Stimulated activated CD4-positive, alpha-beta T cell treated with anti-CD3 and anti-CD28 coated beads, Interleukin-15, amount 100 ng/mL, for 24 hours (primary cell): ENCODE measurements around the gene OGA.

ENCODE experiments used
- DNase-seq: peaks from one replicate; pipeline ENCODE4 v3.0.0-alpha.2; 2020

The OGA gene

DNA sequence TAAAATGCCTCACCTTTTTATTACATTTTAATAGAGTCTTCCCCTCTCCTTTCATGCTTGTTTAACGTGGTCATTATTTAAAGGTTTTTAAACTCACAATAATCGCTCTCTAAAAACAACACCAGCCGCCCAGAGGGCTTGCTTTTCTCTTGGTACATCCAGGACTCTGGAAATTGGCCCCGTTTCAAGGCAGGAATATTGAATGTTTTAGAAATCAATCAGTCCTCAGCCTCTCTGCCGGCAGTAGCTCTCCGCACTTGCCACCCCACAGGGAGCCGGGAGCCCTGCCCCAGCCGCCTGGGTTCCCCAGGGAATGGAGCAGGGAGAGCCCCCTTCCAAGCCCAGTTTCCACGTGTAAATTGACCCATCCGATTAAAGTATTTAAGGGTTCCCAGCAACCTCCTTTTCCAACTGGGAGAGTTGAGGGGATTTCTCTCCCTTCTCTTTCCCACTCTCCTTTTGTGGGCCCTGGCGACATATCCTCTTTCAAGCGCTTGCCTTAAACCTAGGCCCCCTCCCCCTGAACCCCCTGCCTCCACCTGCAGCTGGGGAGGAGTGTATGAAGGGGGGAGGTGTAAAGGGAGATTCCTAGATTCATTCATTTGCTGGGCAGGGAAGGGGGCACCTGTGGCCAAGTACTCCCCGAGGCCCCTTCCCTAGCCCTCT is 44.2 kb downstream of the OGA start:
- no peak for DNase-seq

DNA sequence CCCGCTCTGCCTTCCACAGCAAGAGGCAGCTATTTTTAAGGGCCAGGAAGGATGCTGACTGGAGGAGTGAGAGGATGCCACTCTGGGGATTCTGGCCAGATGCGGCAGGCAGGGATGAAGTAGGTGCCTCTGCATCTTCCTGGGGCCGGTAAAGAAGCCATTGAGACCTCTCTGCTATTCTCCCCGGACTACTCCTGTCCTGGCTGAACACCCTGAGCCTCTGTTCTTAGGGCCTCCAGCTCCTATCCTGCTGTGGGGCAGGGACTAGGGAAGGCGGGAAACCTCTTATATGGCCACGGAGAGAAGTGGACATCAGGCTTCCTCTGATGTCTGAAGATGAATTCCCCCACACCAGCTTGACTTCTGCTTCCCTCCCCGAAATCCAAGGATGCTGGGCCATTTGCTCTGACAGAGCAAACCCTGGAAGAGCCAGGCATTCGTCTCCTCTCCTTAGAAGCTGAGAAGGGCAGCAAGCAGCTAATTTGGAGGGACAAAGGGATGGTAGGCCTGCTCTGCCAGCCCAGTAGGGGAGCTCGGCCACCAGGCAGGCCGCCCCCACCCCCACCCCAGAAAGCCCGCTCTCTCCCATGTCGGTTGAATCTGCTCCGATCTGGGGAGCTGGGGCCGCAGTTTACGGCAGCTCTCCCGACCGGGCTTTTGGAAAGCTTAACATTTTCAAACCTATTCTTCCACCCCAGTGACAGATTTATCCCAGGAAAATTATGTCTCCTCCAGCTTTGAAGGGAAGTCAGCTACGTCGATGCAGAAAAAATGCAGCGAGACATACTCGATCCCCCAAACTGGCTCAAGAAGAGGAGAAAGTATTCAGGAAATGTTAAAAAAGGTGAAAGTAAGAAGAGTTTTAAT is 45.1 kb downstream of the OGA start:
- no peak for DNase-seq

DNA sequence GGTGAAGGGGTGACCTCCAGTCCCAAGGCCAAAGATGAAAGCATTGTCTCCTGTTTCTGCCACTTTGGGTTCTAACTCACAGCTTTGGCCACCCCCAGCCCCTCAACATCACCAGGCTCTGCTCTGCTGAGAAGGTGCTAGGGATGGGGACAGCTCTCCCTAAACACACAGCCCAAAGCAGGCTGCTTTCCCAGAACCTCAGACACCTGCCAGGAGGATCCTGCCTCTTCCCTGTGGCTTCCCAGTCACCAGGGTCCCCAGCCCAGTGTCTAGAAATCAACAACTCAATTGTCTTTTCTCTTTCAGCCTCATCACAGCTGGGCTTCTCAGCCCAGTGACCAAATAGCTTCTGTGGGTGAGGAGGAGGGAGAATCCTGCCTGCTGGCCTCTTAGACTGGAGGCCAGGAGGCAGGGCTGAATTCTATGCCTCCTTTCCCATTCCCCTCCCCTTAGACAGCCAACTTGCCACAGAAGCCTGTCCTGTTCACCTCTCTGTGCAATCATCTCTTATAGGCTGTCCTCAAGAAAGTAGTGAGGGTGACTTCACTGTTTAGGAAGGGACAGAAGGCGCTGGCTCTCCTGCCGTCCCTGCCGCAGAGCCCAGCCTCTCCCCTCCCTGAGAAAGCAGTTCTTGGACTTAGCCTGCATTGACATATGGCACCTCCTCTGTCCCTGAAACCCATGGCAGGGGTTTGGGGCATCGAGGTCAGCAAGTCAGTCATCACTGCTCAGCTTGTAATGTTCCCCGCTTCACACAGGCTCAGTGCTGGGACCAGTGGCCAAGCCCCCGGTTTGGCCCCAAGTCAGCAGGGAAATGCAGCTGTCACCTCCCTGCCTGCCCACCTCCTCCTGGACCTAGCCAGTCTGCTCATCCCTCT is 46.0 kb downstream of the OGA start:
- no peak for DNase-seq

DNA sequence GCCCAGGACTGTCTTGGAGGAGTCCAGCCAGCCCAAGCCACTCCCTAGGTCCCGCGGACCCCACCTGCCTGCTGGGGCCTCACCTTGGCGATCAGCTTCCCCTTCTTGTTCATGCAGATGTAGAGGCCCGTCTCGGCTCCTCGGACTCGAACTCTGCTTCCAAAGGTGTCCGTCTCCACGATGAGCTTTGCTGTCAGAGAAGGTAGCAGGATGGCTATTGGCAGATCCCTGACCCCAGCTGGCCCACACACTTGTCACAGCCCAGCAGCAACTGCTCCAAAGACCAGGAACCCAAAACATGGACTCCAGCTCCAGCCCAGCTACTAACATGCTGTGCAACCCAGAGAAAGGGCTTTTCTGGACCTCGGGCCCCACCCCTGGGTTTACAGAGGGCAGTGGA is 46.9 kb downstream of the OGA start:
- DNase-seq: no peak

DNA sequence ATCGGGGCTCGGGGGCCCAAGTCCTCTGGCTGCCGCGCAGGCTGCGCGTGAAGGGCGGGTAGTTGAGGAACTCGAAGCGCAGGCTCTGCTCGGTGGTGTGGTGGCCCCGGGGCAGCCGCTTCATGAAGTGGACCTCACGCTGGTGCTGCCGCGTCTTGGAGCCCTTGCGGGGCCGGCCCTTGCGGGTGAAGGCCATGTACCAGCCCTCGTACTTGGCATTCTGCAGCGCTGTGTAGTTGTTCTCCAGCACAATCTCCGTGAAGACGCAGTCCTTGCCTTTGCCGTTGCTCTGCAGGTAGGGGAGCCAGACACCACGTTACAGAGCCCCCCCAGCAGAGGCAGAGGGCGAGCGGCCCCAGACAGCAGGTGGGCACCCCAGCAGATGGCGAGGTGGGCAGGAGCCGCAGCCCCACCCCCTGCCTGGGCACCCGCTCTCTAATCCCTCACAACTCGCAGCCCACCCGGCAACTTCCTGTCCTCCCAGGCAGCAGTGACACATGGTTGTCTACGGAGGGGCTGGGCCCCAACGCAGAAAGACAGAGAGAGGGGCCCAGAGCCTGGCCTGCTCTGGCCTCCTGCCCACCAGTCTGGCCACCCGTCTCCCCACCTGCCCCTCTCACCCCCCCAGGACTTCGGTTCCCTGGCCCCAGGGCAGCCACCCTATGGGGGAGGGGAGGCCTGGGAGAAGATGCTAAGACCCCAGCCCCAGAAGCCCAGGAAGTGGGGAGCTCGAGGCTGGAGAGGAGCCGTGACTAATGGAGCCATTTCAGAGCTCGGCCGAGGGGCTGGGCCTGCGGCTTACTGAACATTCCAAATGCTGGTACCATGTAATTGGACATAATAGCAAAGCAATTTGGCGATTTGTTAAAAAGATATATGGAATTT is 47.7 kb downstream of the OGA start:
- no peak for DNase-seq

DNA sequence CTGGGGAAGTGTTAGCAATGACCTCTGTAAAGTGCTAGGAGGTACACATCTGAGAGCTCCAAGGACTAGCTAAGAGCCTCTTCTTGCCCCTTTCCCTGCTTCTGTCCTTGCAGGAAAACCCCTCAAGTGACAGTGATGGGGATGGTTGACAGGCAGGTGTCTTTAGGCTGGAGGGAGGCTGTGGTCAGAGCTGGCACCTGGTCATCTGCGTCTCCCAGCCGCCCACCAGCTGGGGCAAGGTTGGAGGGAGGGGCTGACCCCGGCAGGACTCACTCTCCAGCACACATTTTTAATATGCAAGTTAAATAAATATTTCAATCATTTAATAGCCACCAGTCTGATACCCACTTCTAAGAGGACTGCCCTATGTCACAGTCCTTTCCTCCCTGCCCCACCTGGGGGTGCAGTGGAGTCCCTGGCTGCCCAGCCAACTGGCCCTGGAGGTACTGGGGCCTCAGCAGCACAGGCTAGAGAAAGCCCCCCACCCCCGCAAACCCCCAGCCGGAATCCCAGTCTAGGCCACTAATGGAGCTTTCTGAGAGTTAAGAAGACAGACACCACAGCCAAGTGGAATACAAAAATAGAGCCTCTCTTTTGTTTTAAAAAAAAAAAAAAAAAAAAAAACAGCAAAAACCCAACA is 48.6 kb downstream of the OGA start:
- DNase-seq: no peak

DNA sequence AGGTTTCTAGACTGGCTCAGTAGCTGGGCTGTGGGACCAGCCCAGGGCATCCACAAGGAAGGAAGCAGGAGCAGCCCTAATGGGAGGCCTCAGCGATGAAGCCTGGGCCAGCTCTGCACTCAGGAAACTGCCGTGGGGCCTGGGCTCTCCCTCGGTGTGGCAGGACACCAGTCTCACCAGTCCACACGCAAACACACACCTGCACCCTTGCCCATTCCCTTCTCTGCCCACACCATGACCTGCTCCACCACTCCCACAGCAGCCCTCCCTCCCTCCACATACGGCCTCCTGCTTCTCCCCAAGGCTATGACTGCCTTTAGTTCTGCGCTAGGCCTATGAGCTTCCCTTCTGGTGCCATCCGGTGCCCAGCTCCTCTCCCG is 49.5 kb downstream of the OGA start:
- DNase-seq: no peak

DNA sequence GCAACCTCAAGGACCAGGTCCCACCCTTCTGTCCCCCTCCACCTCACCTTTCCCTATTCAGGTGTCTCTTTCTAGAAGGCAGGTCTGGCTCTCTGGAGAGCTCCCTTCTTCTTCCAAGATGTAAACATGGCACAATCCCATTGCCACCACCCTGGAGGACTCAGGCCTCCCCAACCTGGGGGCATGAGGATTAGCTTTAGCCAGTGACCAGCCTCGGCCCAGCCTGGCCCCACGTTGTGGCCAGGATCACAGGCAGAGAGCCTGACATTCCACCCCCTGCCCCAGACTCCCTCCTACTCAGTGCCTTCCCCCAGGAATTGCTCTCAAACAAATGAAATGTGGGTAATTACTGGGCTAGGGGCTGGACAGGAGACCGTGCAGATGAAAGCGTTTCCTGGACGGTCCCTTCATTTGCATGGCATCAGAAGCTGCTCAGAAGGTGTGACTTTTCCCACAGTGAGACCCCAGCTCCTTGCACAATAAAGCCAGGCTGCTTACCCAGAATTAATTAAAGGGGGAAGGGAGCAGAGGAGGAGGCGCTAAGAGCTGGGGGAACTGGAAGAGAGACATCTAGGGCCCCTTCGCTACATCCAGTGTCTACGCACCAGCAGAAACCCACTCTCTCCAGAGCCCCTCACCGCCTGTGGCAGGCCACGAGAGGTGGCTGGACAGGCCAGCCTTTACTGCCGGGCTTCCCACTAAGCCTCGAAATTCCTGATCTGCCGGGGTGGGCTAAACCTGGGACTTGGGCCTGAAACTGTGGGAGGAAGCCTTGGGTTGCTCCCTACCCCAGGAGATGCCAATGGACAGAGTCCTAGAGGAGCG is 50.1 kb downstream of the OGA start:
- DNase-seq: no peak

DNA sequence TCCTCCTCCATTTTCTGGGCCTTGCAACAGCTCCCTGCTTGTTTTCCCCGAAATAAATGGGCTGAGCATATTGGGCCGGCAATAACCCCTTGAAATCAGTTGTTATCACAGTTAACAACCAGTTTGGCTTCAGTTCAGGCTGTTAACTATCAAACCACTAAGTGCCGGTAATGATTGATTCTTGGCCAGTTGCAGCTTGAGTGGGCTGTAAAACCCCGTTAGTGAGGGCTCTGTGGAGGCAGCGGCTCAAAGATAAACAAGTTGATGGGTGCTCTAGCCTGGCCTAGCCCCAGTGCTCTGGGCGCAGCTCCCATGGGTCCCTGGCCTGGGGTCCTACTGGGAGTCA is 50.7 kb downstream of the OGA start:
- DNase-seq: no peak

DNA sequence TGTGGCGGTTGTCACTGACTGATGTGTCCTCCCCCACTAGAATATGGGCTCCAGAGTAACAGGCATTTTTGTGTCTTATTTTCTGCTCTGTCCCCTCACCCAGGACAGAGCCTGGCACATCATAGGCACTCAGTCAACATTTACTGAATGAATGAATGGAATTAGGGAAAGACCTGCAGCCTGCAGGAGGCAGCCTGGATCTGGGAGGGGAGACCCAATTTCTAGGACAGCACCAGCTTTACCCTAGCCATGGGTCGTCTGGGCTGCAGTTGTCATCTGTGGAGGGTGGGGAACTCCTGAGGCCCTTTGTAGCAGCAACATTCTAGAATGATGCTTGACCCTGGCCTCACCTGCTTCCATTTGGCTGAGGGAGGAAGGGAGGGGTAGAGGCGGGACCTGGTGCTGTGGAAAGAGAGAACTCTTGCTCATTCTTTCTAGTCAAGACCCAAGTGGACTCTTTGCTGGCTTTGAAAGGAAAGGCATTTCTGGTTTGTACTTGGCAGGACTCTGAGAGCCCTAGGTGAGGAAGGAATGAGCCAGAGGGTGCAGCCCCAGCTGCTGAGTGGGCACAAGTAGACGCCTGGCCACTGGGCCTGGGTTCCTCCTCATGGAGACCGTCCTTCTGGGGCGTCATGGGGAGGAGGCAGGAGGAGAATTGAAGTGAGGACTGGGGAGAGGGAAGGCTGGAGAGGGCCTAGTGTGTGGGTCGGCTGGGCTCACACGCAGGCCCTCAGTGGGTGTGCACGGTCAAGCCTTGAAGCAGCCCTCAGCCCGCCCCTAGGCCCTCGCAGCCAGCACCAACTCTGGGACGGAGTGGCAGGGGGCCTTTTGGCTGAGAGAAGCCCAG is 51.3 kb downstream of the OGA start:
- no peak for DNase-seq

DNA sequence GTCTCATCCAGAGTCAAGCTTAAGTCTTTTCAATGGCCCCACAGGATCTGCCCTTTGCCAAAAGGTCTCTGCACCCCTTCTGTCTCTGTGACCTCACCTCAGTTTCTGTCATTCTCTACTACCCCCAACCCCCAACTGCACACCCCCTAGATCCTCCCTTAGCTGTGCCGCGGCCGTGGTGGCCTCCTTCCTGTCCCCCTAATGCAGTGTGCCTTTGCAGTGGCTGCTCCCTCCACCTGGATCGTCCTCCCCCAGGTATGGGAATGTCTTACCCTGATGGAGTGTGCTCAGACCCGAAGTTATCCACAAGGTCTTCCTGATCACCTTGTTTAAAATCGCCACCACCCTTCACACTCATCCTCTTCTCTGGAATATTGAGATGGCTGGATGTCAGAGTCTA is 51.9 kb downstream of the OGA start:
- no peak for DNase-seq

DNA sequence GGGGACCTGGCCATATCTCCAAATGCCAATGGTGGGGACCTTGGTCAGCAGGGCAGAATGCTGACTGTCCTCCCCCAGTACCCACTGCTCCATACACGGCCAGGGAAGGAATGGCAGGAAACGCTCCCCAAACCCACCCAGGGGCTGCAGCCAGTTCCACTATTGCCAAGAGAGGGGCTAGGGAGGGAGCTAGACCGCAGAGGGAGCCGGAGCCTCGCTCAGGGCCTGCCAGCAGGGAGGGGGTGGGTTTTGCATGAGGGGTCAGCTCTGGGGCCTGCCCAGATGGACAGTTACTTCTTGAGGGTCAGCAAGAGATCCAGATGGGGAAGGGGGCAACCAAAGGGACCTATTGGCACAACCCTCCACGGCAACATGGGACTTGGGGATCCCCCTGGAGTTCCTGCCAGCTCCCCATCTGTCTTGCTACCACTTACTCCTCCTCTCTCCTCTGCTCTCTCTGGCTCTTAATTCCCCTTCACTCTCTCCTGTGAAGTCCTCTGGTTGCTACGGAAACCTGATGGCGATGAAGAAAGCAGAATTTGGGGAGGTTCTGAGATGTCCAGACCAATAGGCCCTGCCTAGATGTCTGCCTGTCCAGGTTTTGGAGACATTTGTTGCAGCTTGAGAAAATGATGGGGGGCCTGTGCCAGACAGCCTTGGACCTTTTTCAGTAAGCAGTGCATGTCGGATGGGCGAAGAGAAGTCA is 55.0 kb downstream of the OGA start:
- no peak for DNase-seq

DNA sequence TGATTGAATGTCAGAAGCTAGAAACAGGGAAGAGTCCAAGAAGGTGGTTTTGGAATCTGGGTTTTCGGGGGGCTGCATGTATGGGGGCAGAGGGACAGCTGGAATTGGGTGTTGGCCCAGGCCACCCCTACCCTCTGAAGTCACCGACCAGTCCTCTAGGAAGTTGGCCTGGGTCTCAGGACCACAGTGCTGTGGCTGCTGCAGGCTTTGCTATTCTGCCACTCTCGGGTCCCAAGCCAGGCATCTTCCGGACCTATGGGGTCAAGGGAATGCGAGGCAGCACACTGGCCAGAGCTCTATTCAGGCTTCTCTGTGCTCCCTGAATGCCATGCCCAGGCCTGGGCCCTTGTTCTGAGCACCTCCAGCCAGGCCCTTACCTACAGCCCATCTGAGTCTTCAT is 55.5 kb downstream of the OGA start:
- DNase-seq: no peak

DNA sequence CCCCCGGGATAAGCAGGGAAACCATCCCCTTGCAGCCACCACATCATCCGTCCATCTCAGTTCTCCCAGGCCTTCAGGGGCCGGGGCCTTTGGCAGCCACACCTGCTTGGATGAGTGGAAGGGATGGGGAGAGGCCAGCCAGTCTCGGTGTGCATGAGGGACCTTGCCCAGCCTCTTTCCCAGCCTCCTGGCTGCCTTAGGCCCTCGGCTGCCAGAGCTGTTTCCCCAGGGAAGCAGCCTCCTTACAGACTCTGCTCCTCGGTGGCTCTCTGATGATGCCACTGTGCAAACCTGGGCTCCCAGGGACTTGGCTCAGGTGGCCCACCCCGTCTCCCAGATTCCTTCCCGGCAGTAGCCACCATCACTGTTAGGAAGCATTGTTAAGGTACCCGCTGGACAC is 57.0 kb downstream of the OGA start:
- DNase-seq: no peak

DNA sequence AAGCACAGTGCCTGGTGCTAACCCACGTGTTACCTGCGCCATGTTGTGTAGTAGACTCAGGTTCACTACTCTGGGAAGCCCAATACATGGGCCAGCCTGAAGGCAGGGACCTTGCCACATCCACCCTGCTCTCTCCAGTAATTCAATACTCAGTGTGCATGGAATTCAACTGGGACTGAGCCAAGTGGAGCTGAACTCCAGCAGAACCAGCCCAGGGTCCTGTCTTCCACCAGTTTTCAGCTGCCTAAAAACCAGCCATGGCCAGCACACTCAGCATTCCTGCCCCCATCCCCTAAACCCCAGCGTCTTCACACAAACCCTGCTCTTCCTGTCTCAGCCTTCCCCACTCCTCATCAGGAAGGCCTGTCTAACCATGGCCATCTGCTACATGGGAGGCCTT is 57.7 kb downstream of the OGA start:
- DNase-seq: no peak

DNA sequence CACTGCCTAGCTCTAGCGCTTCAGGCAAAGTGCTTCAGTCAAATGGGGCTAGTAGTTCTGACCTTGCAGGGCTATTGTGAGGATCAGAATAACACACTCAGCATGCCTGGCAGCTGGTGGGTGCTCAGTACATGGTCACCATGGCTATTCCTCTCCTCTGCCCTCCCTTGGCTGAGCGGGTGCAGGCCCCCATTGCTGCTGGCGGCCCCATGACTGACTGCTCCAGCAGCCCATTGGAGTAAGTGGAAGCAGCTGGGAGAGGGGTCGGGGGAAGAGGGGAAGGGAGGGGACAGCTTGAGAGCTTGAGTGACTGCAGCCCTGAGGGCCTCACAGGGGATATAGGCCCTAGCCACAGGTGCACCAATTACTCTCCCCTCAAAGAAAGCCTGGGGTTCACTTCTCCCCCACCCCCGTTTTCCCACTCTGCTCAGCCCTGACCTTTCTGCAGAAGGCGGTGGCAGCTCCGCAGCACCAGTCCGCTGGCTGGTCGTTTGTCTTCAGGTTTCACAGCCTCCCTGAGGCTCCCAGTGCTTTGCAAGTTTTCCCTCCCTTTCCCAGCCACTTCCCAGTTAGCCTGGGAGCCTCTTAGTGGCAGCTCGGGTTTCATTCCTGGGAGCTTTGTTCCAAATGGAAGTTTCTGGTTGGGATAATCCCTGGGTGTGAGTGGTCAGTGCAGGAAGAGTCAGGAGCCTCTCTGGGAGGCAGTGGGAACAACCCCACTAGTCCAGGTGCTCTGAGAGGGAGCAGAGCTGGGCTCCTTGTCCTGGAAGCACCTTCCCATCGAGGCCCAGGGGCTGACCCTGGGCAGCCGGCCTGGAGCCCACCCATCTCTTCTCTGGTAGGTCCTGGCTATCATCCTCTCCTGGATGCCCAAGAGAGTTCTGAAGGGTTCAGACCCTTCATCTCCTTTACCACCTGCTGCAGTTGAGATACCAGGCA is 58.7 kb downstream of the OGA start:
- no peak for DNase-seq

DNA sequence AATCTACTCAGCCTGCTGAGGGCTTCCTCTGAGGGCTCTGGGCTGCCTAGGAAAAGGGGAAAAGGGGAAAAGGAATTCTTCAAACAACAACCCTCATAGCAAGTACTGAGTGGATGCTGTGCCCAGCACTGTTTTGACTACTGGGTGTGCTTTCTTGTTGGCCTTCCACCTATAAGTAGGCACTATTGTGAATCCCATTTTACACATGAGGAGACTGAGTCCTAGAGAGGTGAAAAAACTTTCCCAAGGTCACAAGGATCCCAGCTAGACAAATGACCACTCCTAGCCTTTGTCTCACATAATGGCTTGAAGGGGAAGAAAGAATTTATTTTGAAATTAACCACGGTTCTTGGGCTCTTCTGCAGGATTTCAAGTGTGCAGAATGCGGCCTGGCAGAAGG is 59.4 kb downstream of the OGA start:
- DNase-seq: no peak

DNA sequence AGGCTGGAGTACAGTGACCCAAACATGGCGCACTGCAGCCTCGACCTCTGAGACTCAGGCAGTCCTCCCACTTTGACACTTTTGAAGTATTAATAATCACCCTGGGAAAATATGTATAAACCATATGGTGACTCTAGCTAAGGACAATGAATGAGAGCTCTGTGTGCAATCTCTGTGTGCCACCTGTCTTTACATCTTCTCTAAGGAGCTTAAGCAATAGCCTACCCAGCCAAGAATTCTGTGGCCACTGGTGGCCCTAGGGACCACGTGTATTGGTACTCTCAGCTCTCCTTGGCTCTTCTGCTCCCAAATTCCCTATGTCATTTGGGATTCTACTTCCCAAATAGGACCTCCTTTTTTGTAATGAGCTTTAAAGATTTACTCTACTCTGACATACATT is 66.0 kb downstream of the OGA start:
- no peak for DNase-seq
